Measurements from ENCODE around the gene LMBR1.
A peak's percentile ranks its signal among the peaks of the same experiment; 100 is the strongest.

The LMBR1 gene

DNA sequence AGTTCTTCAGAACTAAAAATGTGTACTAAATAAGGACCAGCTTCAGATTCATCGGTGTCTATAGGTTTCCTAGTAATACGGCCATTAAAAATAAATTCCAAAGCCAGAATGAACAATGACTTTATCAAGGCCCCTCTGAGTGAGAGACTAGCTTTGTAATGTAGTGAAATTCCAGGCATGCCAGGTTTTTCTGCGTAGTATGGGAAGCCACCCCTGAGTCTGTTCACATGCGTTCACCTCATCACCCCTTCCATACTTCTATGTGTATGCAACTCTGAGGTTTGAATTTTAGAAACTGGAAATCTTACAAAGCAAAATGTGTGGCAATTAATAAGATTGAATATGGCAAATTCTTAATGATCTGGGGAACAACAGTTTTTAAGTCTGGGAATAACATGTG lies 227.9 kb downstream of the LMBR1 start:
- no peaks in the 10 kb centered on the region for H3K27me3 ChIP-seq (ENCODE audit: insufficient read depth, insufficient read length)
- peaks cover 8% of the 10 kb centered on the region for H3K36me3 ChIP-seq (ENCODE audit: insufficient read depth, insufficient read length, low read length)
- no peaks in the 10 kb centered on the region for H3K4me1 ChIP-seq (ENCODE audit: insufficient read depth, insufficient read length)
- no peaks in the 10 kb centered on the region; the same call in 1 of the 2 replicates for H3K9me3 ChIP-seq (ENCODE audit: insufficient read depth, low read length)
- TF ChIP-seq SUZ12 (IDR thresholded peaks at IDR 0.05; ENCODE audit: extremely low read depth, insufficient read depth, insufficient read length) (no peak), ZNF274 (IDR thresholded peaks at IDR 0.05; ENCODE audit: low read depth, low read length) (no peak), YY1 (IDR thresholded peaks at IDR 0.05; ENCODE audit: insufficient read depth, insufficient read length) (no peak)
- peak; percentile 46 for DNase-seq (ENCODE audit: low read depth, low spot score)
- no peak overlapping the region for H3K9ac ChIP-seq (ENCODE audit: insufficient read length, low read depth)
- no peak overlapping the region for H3K4me3 ChIP-seq (ENCODE audit: insufficient read length, low read depth)

DNA sequence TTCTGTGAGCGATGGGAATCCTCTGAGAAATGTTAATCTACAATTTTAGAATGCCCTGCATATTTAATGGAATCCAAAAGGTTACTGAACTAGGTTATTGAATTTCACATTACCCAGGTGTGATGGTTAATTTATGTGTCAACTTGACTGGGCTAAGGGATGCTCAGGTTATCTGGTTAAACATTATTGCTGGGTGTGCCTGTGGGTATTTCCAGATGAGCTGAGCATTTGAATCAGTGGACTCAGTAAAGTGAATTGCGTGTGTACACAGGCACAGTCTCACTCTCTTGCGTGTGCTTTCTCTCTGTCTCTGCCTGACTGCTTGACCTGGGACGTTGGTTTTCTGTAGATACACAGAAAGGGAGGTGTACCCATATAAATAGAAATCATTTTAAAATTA lies 230.7 kb downstream of the LMBR1 start:
- no peak overlapping the region for H3K4me3 ChIP-seq (ENCODE audit: insufficient read length, low read depth)
- DNase-seq (ENCODE audit: low read depth, low spot score): no peak
- TF ChIP-seq YY1 (IDR thresholded peaks at IDR 0.05; ENCODE audit: insufficient read depth, insufficient read length) (no peak), ZNF274 (IDR thresholded peaks at IDR 0.05; ENCODE audit: low read depth, low read length) (no peak), SUZ12 (IDR thresholded peaks at IDR 0.05; ENCODE audit: extremely low read depth, insufficient read depth, insufficient read length) (no peak)
- H3K9me3 ChIP-seq (ENCODE audit: insufficient read depth, low read length): no peaks in the 10 kb centered on the region
- H3K36me3 ChIP-seq (ENCODE audit: insufficient read depth, insufficient read length, low read length): no peaks in the 10 kb centered on the region
- H3K4me1 ChIP-seq (ENCODE audit: insufficient read depth, insufficient read length): no peaks in the 10 kb centered on the region
- H3K27me3 ChIP-seq (ENCODE audit: insufficient read depth, insufficient read length): no peaks in the 10 kb centered on the region
- no peak overlapping the region for H3K9ac ChIP-seq (ENCODE audit: insufficient read length, low read depth)

DNA sequence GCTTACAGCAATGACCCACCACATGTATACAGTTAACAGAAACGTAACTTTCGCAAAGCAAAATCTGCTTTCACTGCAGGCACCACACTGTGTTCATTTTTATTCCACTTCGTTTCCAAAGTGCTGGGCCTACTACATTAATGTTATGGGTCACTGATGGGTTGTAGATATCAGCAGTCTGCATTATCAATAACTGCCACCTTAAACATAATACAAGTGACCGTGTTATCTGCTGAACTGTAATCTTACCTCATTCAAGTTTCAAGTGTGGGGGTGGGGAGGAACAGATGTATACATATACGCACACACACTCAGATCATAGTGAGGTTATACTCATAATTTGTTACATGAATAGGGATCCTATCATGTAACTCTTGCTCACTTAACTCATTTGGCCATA lies 231.3 kb downstream of the LMBR1 start:
- H3K4me3 ChIP-seq (ENCODE audit: insufficient read length, low read depth): no peak overlapping the region
- no peaks in the 10 kb centered on the region for H3K9me3 ChIP-seq (ENCODE audit: insufficient read depth, low read length)
- H3K36me3 ChIP-seq (ENCODE audit: insufficient read depth, insufficient read length, low read length): no peaks in the 10 kb centered on the region
- no peak overlapping the region for H3K9ac ChIP-seq (ENCODE audit: insufficient read length, low read depth)
- no peaks in the 10 kb centered on the region for H3K4me1 ChIP-seq (ENCODE audit: insufficient read depth, insufficient read length)
- no peak for DNase-seq (ENCODE audit: low read depth, low spot score)
- TF ChIP-seq ZNF274 (IDR thresholded peaks at IDR 0.05; ENCODE audit: low read depth, low read length) (no peak), YY1 (IDR thresholded peaks at IDR 0.05; ENCODE audit: insufficient read depth, insufficient read length) (no peak), SUZ12 (IDR thresholded peaks at IDR 0.05; ENCODE audit: extremely low read depth, insufficient read depth, insufficient read length) (no peak)
- H3K27me3 ChIP-seq (ENCODE audit: insufficient read depth, insufficient read length): no peaks in the 10 kb centered on the region

DNA sequence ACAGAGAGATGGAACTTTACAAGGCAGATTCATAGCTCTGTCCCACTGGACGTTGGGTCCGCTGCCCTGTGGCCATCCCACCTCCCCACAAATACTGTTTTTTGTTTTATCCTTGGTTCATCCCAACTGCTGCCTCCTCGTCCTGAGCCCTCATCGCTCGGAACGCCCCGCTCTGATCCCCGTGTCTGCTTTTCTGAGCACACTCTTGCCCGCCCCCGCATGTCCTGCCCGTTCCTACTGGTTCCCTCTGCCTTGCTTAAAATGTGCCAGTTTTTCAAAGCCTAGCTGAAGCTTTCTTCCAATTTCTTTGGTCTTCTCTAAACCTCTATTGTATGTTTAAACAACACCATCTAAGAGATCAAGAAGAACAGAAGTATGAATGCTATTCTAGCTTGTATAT lies 233.0 kb downstream of the LMBR1 start:
- Histone ChIP-seq H3K36me3 (ENCODE audit: insufficient read depth, insufficient read length, low read length) (no peaks in the 10 kb centered on the region), H3K4me1 (ENCODE audit: insufficient read depth, insufficient read length) (no peaks in the 10 kb centered on the region), H3K9me3 (ENCODE audit: insufficient read depth, low read length) (no peaks in the 10 kb centered on the region), H3K9ac (ENCODE audit: insufficient read length, low read depth) (no peak overlapping the region), H3K4me3 (ENCODE audit: insufficient read length, low read depth) (no peak overlapping the region), H3K27me3 (ENCODE audit: insufficient read depth, insufficient read length) (no peaks in the 10 kb centered on the region)
- no peak for DNase-seq (ENCODE audit: low read depth, low spot score)
- no peak for TF ChIP-seq YY1 (IDR thresholded peaks at IDR 0.05; ENCODE audit: insufficient read depth, insufficient read length)
- TF ChIP-seq SUZ12 (IDR thresholded peaks at IDR 0.05; ENCODE audit: extremely low read depth, insufficient read depth, insufficient read length): no peak
- no peak for TF ChIP-seq ZNF274 (IDR thresholded peaks at IDR 0.05; ENCODE audit: low read depth, low read length)

DNA sequence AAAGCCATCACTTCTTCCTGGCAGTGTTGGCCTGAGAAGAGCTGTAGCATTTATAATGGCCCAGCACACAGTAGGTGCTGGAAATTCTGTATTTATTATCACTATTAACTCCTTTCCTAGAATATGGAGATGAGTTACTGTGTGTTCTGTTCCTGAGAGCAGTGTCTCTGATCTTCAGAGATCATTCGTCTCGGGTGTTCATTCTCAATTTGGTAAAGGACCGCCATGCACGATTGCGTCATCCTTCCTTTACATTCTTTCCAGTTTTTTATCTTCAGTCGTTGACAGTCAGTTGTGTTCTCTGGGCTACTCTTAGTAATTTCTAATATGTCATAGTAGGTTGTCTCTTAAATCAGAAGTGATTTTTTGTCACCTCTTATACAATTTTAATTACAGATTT lies 233.8 kb downstream of the LMBR1 start:
- TF ChIP-seq YY1 (IDR thresholded peaks at IDR 0.05; ENCODE audit: insufficient read depth, insufficient read length): no peak
- TF ChIP-seq SUZ12 (IDR thresholded peaks at IDR 0.05; ENCODE audit: extremely low read depth, insufficient read depth, insufficient read length): no peak
- no peak for TF ChIP-seq ZNF274 (IDR thresholded peaks at IDR 0.05; ENCODE audit: low read depth, low read length)

DNA sequence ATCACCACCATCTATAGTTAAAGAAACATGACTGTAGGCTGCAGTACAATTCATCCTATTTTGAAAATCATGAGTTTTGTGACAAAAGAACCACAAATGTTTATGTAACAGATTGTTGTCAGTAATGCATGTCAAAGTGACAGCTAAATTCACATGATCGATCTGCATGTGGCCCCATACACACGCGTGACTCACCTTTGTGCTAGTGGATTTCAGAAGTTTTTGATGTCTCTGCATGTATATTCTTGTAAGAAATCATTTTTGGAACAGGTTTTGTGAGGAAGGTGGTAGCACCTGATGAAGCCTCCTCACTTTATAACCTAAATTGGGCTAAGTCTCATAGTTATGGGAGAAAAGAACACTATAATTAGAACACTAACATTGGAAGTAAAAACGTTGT lies 235.3 kb downstream of the LMBR1 start:
- Histone ChIP-seq H3K27me3 (ENCODE audit: insufficient read depth, insufficient read length) (no peaks in the 10 kb centered on the region), H3K4me3 (ENCODE audit: insufficient read length, low read depth) (no peak overlapping the region), H3K9me3 (ENCODE audit: insufficient read depth, low read length) (no peaks in the 10 kb centered on the region), H3K36me3 (ENCODE audit: insufficient read depth, insufficient read length, low read length) (no peaks in the 10 kb centered on the region), H3K4me1 (ENCODE audit: insufficient read depth, insufficient read length) (no peaks in the 10 kb centered on the region), H3K9ac (ENCODE audit: insufficient read length, low read depth) (no peak overlapping the region)
- TF ChIP-seq SUZ12 (IDR thresholded peaks at IDR 0.05; ENCODE audit: extremely low read depth, insufficient read depth, insufficient read length) (no peak), YY1 (IDR thresholded peaks at IDR 0.05; ENCODE audit: insufficient read depth, insufficient read length) (no peak), ZNF274 (IDR thresholded peaks at IDR 0.05; ENCODE audit: low read depth, low read length) (no peak)
- no peak for DNase-seq (ENCODE audit: low read depth, low spot score)

More for the DNA sequence above, 233.8 kb downstream of the LMBR1 start:
- Histone ChIP-seq H3K9me3 (ENCODE audit: insufficient read depth, low read length) (no peaks in the 10 kb centered on the region), H3K9ac (ENCODE audit: insufficient read length, low read depth) (no peak overlapping the region), H3K4me3 (ENCODE audit: insufficient read length, low read depth) (no peak overlapping the region), H3K4me1 (ENCODE audit: insufficient read depth, insufficient read length) (no peaks in the 10 kb centered on the region), H3K36me3 (ENCODE audit: insufficient read depth, insufficient read length, low read length) (no peaks in the 10 kb centered on the region), H3K27me3 (ENCODE audit: insufficient read depth, insufficient read length) (no peaks in the 10 kb centered on the region)
- DNase-seq (ENCODE audit: low read depth, low spot score): no peak

GRCh38 chr7:156656598-156656997 lies 236.4 kb downstream of the LMBR1 start:
- Histone ChIP-seq H3K36me3 (ENCODE audit: insufficient read depth, insufficient read length, low read length) (no peaks in the 10 kb centered on the region), H3K4me1 (ENCODE audit: insufficient read depth, insufficient read length) (no peaks in the 10 kb centered on the region), H3K4me3 (ENCODE audit: insufficient read length, low read depth) (no peak overlapping the region), H3K9ac (ENCODE audit: insufficient read length, low read depth) (no peak overlapping the region), H3K9me3 (ENCODE audit: insufficient read depth, low read length) (no peaks in the 10 kb centered on the region), H3K27me3 (ENCODE audit: insufficient read depth, insufficient read length) (no peaks in the 10 kb centered on the region)
- TF ChIP-seq ZNF274 (IDR thresholded peaks at IDR 0.05; ENCODE audit: low read depth, low read length): no peak
- TF ChIP-seq SUZ12 (IDR thresholded peaks at IDR 0.05; ENCODE audit: extremely low read depth, insufficient read depth, insufficient read length): no peak
- no peak for TF ChIP-seq YY1 (IDR thresholded peaks at IDR 0.05; ENCODE audit: insufficient read depth, insufficient read length)
- DNase-seq (ENCODE audit: low read depth, low spot score): no peak

Data from NT2/D1 (cell line).